Upper lobe of left lung (tissue), 6 donors: ENCODE results near the gene ANO4. TPM values are rescaled to one million over a fixed set of nuclear protein-coding genes. Genes with fewer than 3 reads are reported as not detected.

Experiments used
- ATAC-seq, 2 donors: fragments of 200-7000 bp; cut with Tn5 transposase; one replicate each; pipeline ENCODE4 v1.9.1; 2022; ENCODE audit warnings: mild to moderate bottlenecking in 2 of 2, moderate library complexity in 2 of 2; ENCODE audit not compliant: low FRiP score in 2 of 2
- DNase-seq, 2 donors: peaks; one replicate each; pipeline ENCODE4 v3.0.0-alpha.2; 2019 to 2020
- H3K27ac ChIP-seq, 4 donors: fragments of 200-600 bp; sonication (generic); one replicate each; pipeline ENCODE4 v1.5.1; 2016 to 2019
- H3K27me3 ChIP-seq, 4 donors: fragments of 200-600 bp; sonication (generic); one replicate each; pipeline ENCODE4 v1.5.1; 2017 to 2019
- H3K36me3 ChIP-seq, 4 donors: fragments of 200-600 bp; sonication (generic); one replicate each; pipeline ENCODE4 v1.5.1; 2016 to 2019
- H3K4me1 ChIP-seq, 4 donors: fragments of 200-600 bp; sonication (generic); one replicate each; pipeline ENCODE4 v1.5.1; 2018 to 2019
- H3K4me3 ChIP-seq, 4 donors: fragments of 200-600 bp; sonication (generic); one replicate each; pipeline ENCODE4 v1.5.1; 2017 to 2019; ENCODE audit warnings: mild to moderate bottlenecking in 2 of 4, moderate library complexity in 1 of 4
- H3K9me3 ChIP-seq, 4 donors: fragments of 200-600 bp; sonication (generic); one replicate each; pipeline ENCODE4 v1.5.1; 2018 to 2019
- EP300 ChIP-seq, 4 donors: sonication (generic); formaldehyde crosslinking; IDR thresholded peaks; one replicate each; pipeline ENCODE4 v1.5.1; 2017; ENCODE audit warnings: antibody characterized with exemption in 4 of 4, control low read depth in 2 of 4
- POLR2A ChIP-seq, 4 donors: fragments of 450-650 bp; IDR thresholded peaks; one replicate each; pipeline ENCODE4 v1.5.1; 2016 to 2017; ENCODE audit warnings: antibody characterized with exemption in 4 of 4, mild to moderate bottlenecking in 2 of 4
- POLR2AphosphoS5 ChIP-seq, 2 donors: sonication (generic); formaldehyde crosslinking; IDR thresholded peaks; one replicate each; pipeline ENCODE4 v1.5.1; 2017; ENCODE audit warnings: antibody characterized with exemption in 2 of 2
- WGBS, 2 donors: methylation state at CpG; one replicate each; pipeline ENCODE4 v1.1.5; 2017 to 2018; 5-methylcytosine and 5-hydroxymethylcytosine counted together
- total RNA-seq, 6 donors: library from RNA; depleted of rRNA in 4 of 6; stranded (reverse); fragments of >200 nt in 4 of 6; gene quantifications; one replicate each; pipeline versions ENCODE4 v1.1.0 to v1.2.1, GENCODE V29; 2016 to 2021
- TF ChIP-seq, protein P1 (sequence below), 6 experiments: fragments of 450-650 bp in 4 of 6; fragments of 200-600 bp in 2 of 6; sonication (generic) in 2 of 6; IDR thresholded peaks; one replicate each; pipeline ENCODE4 v1.5.1; 2016 to 2019; ENCODE audit warnings: antibody characterized with exemption in 6 of 6
- donor health status: DM: no; HTN: no; CAD: no; lungs with moderate emphysema.
- donor health status: DM: no; HTN: yes; CAD: no; lungs with severe emphysema.

Gene ANO4
- total RNA-seq, 6 donors from 2014 or later = 0.17 to 1.2 (median 0.30) TPM; not detected in 3

DNA sequence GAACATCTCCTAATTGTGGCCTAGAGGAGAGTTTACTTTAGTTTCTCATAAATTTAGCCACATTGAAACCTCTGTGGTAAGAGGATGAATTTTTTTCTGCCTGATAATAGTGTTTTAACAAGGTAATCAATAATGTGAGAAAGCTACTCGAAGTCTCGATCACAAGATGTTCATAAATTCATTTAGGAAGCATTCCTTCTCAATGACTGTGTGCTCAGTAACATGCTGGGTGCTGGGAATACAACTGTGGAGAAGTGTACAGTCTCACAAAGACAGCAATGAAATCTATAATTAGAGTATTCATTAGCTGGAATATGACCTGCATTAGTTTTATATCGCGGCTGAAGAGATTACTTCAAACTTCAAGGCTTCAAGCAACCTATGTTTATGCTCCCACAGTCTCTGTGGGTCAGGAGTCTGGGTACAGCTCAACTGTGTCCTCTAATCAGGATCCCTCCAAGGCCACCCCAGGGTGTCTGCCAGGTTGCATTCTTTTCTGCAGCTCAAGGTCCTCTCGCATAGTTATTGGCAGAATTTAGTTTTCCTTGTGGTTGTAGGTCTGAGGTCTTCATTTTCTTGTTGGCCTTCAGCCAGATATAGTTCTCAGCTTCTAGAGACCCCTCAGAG, 167.6 kb downstream of the ANO4 start:
- 88 to 91% methylated on average over 5 of the region's 5 CpGs for whole genome bisulfite sequencing, 2 donors
- ATAC-seq (no peak), DNase-seq (no peak)
- H3K4me3 ChIP-seq = no peak overlapping the region
- H3K27ac ChIP-seq = no peak overlapping the region
- H3K36me3 ChIP-seq = no peaks in the 10 kb centered on the region
- no peaks in the 10 kb centered on the region for H3K9me3 ChIP-seq
- H3K27me3 ChIP-seq = no peaks in the 10 kb centered on the region
- no peak for TF ChIP-seq EP300 (IDR thresholded peaks at IDR 0.05)
- TF ChIP-seq, protein P1, sequence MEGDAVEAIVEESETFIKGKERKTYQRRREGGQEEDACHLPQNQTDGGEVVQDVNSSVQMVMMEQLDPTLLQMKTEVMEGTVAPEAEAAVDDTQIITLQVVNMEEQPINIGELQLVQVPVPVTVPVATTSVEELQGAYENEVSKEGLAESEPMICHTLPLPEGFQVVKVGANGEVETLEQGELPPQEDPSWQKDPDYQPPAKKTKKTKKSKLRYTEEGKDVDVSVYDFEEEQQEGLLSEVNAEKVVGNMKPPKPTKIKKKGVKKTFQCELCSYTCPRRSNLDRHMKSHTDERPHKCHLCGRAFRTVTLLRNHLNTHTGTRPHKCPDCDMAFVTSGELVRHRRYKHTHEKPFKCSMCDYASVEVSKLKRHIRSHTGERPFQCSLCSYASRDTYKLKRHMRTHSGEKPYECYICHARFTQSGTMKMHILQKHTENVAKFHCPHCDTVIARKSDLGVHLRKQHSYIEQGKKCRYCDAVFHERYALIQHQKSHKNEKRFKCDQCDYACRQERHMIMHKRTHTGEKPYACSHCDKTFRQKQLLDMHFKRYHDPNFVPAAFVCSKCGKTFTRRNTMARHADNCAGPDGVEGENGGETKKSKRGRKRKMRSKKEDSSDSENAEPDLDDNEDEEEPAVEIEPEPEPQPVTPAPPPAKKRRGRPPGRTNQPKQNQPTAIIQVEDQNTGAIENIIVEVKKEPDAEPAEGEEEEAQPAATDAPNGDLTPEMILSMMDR (IDR thresholded peaks at IDR 0.05) = no peak
- no peak for TF ChIP-seq POLR2AphosphoS5 (IDR thresholded peaks at IDR 0.05)
- TF ChIP-seq POLR2A (IDR thresholded peaks at IDR 0.05) = no peak
- no peaks in the 10 kb centered on the region for H3K4me1 ChIP-seq

DNA sequence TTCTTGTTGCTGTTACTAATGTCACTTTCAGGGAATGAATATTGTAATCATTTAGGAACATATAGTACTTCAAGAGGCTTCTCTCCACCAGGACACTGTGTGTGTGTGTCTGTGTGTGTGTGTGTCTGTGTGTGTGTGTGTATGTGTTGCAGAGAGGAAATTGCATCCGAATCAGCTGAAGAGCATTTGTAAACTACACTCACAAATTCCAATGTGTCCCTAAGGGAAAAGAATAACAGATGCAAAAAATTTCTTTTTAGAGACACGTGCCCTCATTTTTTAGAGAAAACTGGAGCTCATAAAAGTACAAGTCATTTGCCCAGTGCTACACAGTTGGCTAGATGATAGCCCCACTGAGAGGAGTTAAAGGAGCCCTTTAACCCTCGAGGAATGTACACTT, 168.8 kb downstream of the ANO4 start:
- no peak for DNase-seq
- H3K4me1 ChIP-seq = no peaks in the 10 kb centered on the region
- TF ChIP-seq EP300 (IDR thresholded peaks at IDR 0.05) = no peak
- TF ChIP-seq, protein P1 (IDR thresholded peaks at IDR 0.05) = no peak
- TF ChIP-seq POLR2A (IDR thresholded peaks at IDR 0.05) = no peak
- TF ChIP-seq POLR2AphosphoS5 (IDR thresholded peaks at IDR 0.05) = no peak

DNA sequence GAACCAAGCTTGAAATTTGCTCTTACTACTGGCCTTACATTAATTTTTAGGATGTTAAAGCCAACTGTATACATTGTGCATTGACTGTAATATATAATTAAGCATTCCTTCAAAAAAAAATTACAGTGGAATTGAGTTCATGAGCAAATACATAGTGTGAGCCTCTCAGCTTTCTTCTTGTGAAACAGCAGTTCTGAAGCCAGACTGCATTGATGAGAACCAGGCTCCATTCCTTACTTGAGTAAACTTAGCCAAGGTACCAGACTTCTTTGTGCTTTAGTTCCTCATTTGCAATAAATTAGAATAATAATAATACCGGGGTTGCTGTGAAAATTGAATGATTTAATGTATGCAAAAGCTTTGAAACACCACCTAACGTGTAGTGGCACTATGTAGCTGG, 169.5 kb downstream of the ANO4 start:
- ATAC-seq (no peak), DNase-seq (no peak)
- Histone ChIP-seq H3K9me3 (no peaks in the 10 kb centered on the region), H3K27me3 (no peaks in the 10 kb centered on the region), H3K27ac (no peak overlapping the region), H3K4me1 (no peaks in the 10 kb centered on the region), H3K36me3 (no peaks in the 10 kb centered on the region), H3K4me3 (no peak overlapping the region)
- 37 to 55% methylated on average over 2 of the region's 2 CpGs for WGBS, 2 donors
- TF ChIP-seq, protein P1 (IDR thresholded peaks at IDR 0.05) = no peak
- TF ChIP-seq POLR2AphosphoS5 (IDR thresholded peaks at IDR 0.05) = no peak
- TF ChIP-seq EP300 (IDR thresholded peaks at IDR 0.05) = no peak
- TF ChIP-seq POLR2A (IDR thresholded peaks at IDR 0.05) = no peak

More for the DNA sequence above, 168.8 kb downstream of the ANO4 start:
- 56 to 70% methylated on average over 3 of the region's 3 CpGs for WGBS, 2 donors
- Histone ChIP-seq H3K27ac (no peak overlapping the region), H3K36me3 (no peaks in the 10 kb centered on the region), H3K27me3 (no peaks in the 10 kb centered on the region), H3K4me3 (no peak overlapping the region), H3K9me3 (no peaks in the 10 kb centered on the region)
- no peak for ATAC-seq

DNA sequence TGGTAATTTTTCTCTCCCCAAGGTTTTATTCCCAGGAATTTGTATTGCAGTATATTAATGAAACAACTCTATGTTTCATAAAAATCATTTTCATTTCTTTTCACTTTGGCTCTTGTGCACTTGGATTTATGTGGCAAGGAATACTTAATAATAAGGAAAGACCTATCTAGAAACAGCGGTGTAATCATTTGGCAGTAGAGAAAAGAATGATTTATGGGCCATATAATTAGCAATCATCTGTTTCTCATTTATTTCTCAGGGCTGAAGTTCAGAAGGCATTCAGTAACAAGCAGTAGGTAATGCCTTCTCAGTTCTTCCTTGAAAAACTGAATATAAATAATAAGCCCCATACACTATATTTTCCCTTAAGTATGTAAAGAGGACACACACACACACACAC, 172.6 kb downstream of the ANO4 start:
- ATAC-seq (no peak), DNase-seq (no peak)
- Histone ChIP-seq H3K4me1 (no peaks in the 10 kb centered on the region), H3K4me3 (no peak overlapping the region), H3K27me3 (no peaks in the 10 kb centered on the region), H3K9me3 (no peaks in the 10 kb centered on the region), H3K36me3 (no peaks in the 10 kb centered on the region), H3K27ac (no peak overlapping the region)
- TF ChIP-seq POLR2AphosphoS5 (IDR thresholded peaks at IDR 0.05) (no peak), EP300 (IDR thresholded peaks at IDR 0.05) (no peak), POLR2A (IDR thresholded peaks at IDR 0.05) (no peak)
- TF ChIP-seq, protein P1 (IDR thresholded peaks at IDR 0.05) = no peak
- WGBS, 2 donors = 77 to 83% methylated on average over 1 of the region's 1 CpG

DNA sequence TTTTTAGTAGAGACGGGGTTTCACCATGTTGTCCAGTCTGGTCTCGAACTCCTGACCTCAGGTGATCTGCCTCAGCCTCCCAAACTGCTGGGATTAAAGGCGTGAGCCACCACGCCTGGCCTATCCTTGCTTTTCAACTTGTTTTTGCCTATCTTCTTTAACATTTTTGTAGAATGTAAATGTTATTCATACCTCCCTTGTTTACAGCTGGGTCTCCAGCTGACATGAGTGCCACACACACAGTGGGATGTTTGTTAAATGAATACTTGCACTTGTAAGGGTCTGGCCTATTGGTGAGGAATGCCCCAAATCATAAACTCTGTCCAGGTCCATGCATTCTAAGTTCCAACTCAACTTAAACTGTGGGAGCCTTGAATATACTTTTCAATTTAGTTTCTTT, 176.3 kb downstream of the ANO4 start:
- 74 to 85% methylated on average over 4 of the region's 4 CpGs for WGBS, 2 donors

More for the DNA sequence above, 176.3 kb downstream of the ANO4 start:
- H3K27me3 ChIP-seq = no peaks in the 10 kb centered on the region
- H3K4me1 ChIP-seq = no peaks in the 10 kb centered on the region
- TF ChIP-seq EP300 (IDR thresholded peaks at IDR 0.05) = no peak
- no peak for TF ChIP-seq POLR2AphosphoS5 (IDR thresholded peaks at IDR 0.05)
- TF ChIP-seq POLR2A (IDR thresholded peaks at IDR 0.05) = no peak
- TF ChIP-seq, protein P1 (IDR thresholded peaks at IDR 0.05) = no peak
- H3K27ac ChIP-seq = no peak overlapping the region
- no peak for DNase-seq
- H3K36me3 ChIP-seq = no peaks in the 10 kb centered on the region
- ATAC-seq = no peak
- H3K9me3 ChIP-seq = no peaks in the 10 kb centered on the region
- H3K4me3 ChIP-seq = no peak overlapping the region
